ENCODE measurements around the gene IQGAP3. TPM values are rescaled to one million over a fixed set of nuclear protein-coding genes. Genes with fewer than 3 reads are reported as not detected.
A peak's percentile ranks its signal among the peaks of the same experiment; 100 is the strongest.

Gene IQGAP3
- total and polyA plus RNA-seq, 11 donors: 0.09 to 5.1 (median 0.25) TPM

DNA sequence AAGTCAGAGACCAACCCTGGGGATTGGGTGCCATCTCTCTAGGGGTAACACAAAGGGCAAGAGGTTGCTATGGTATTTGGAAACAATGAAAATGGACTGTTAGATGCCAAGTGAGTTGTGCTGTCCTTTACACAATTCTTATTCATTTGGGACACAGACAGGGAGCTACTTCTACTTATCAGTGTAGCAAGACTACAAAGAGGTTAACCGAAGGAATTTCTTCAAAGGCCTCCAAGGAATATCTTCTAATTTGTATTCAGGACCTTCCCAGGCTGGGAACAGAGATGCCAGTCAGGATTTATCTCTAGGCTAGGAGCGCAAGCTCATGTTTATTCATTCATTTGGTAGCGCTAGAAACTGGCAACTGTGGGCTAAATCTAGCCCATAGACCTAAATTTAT lies 21.8 kb upstream of the IQGAP3 start:
- Histone ChIP-seq H3K36me3 (peaks cover 0 to 62% (median 47%) of the 10 kb centered on the region in 9 donors), H3K27ac (no peak overlapping the region), H3K4me3 (no peak overlapping the region), H3K9me3 (no peaks in the 10 kb centered on the region), H3K4me1 (peaks cover 0 to 17% (median 12%) of the 10 kb centered on the region in 12 donors), H3K27me3 (no peaks in the 10 kb centered on the region)
- 76 to 84% (median 80%) methylated on average over 3 of the region's 3 CpGs for WGBS, 4 donors
- no peak for ATAC-seq
- no peak for DNase-seq
- intact Hi-C loops (cut with DNase I): loop anchor here in 4 of 10 donors (5.0 kb wide), 4 partner anchors 87 to 137 kb away; partner anchors contain the start of gene MEF2D (in 1 of the 4)
- TF ChIP-seq POLR2A (IDR thresholded peaks at IDR 0.05): no peak
- TF ChIP-seq, protein P1, sequence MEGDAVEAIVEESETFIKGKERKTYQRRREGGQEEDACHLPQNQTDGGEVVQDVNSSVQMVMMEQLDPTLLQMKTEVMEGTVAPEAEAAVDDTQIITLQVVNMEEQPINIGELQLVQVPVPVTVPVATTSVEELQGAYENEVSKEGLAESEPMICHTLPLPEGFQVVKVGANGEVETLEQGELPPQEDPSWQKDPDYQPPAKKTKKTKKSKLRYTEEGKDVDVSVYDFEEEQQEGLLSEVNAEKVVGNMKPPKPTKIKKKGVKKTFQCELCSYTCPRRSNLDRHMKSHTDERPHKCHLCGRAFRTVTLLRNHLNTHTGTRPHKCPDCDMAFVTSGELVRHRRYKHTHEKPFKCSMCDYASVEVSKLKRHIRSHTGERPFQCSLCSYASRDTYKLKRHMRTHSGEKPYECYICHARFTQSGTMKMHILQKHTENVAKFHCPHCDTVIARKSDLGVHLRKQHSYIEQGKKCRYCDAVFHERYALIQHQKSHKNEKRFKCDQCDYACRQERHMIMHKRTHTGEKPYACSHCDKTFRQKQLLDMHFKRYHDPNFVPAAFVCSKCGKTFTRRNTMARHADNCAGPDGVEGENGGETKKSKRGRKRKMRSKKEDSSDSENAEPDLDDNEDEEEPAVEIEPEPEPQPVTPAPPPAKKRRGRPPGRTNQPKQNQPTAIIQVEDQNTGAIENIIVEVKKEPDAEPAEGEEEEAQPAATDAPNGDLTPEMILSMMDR (IDR thresholded peaks at IDR 0.05): no peak

DNA sequence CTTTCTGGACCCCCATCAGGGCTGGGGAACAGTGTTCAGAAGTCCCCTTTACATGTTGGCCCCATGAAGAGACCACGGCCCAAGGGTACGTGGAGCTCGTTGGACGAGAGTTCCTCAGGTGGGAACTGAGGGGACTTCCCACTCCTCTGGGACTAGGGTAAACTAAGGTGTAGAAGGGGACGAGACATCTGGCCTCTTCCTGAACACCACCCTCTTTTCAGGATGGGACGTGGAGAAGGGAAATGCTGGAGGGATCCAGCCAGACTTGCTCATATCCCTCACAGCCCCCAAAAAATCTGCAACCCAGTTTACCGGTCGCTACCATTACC lies 21.3 kb upstream of the IQGAP3 start:
- Histone ChIP-seq H3K4me1 (peaks cover 0 to 17% (median 12%) of the 10 kb centered on the region in 12 donors), H3K27ac (no peak overlapping the region), H3K36me3 (peaks cover 0 to 57% (median 45%) of the 10 kb centered on the region in 9 donors), H3K4me3 (no peak overlapping the region), H3K27me3 (no peaks in the 10 kb centered on the region), H3K9me3 (no peaks in the 10 kb centered on the region)
- ATAC-seq (no peak), DNase-seq (no peak)
- TF ChIP-seq, protein P1 (IDR thresholded peaks at IDR 0.05): no peak
- no peak for TF ChIP-seq POLR2A (IDR thresholded peaks at IDR 0.05)
- 89 to 92% (median 90%) methylated on average over 8 of the region's 8 CpGs for WGBS, 4 donors
- intact Hi-C loops (cut with DNase I): loop anchor here in 4 of 10 donors (5.0 kb wide), 4 partner anchors 86 to 136 kb away; partner anchors contain the start of gene MEF2D (in 1 of the 4)

DNA sequence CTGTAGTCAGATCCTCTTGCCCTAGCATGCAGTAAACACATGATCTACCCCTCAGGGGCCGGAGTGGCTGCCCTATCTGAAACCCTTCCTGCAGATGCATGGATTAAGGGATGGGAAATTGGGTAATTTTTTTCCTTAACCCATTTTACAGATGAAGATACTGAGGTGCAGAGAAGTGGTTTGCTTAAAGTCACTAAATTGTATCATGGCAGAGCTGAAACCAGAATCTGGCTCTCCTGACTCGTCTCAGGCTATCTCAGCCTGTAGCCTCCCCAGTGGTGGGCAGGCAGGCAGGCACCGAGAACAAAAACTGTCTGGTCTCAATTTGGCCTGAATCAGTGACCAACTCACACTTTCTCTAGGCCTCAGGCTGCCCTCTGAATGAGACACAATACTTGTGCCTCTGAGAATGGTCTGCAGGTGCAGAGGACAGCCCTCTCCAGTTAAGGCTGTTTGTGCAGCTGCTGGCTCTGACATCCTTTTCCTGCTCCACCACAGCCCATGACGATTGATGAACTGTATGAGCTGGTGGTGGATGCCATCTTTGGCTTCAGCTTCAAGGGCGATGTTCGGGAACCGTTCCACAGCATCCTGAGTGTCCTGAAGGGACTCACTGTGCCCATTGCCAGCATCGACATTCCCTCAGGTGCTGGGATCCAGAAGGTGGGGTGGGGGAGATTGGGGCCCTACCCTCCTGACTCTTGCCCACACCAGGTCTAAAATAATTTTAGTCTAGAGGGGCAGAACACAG lies 20.7 kb upstream of the IQGAP3 start:
- no peaks in the 10 kb centered on the region for H3K9me3 ChIP-seq
- TF ChIP-seq POLR2A (IDR thresholded peaks at IDR 0.05): no peak
- TF ChIP-seq, protein P1 (IDR thresholded peaks at IDR 0.05): no peak
- 84 to 89% (median 86%) methylated on average over 4 to 8 of the region's 8 CpGs for WGBS, 4 donors
- no peaks in the 10 kb centered on the region for H3K27me3 ChIP-seq
- DNase-seq: no peak
- H3K4me1 ChIP-seq: peaks cover 0 to 17% (median 12%) of the 10 kb centered on the region in 12 donors
- peak overlapping the region in 1 of 12 donors; percentile 92 for H3K27ac ChIP-seq
- intact Hi-C loops (cut with DNase I): loop anchor here in 4 of 10 donors (5.0 kb wide), 4 partner anchors 86 to 136 kb away; partner anchors contain the start of gene MEF2D (in 1 of the 4)
- no peak for ATAC-seq
- H3K4me3 ChIP-seq: no peak overlapping the region
- H3K36me3 ChIP-seq: peaks cover 0 to 52% (median 40%) of the 10 kb centered on the region in 9 donors

DNA sequence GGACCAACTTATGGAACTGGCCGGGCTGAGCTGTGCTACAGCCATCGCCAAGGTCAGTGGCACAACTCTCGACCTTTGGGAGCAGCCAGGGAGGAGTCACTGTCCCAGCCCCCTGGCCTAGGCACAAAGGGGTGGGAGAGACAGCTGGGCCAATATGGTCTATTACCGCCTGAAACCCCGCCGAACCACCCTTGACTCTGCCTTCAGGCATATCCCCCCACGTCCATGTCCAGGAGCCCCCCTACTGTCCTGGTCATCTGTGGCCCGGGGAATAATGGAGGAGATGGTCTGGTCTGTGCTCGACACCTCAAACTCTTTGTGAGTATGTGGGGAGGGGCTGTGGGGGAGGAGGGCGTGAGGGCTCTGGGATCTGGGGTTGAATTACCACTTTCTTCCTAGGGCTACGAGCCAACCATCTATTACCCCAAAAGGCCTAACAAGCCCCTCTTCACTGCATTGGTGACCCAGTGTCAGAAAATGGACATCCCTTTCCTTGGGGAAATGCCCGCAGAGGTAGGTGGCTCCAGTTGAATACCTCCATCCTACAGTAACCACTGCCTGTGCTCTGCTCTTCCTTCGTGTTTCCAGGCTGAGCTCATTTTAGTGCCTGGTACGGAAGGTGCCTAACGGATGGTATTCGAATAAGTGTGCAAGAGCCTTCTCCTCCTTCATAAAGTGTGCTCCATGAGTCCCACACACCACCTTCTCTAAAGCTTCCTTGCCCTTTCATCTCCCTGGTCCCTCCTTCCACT lies 20.0 kb upstream of the IQGAP3 start:
- peaks cover 0 to 17% (median 12%) of the 10 kb centered on the region in 12 donors for H3K4me1 ChIP-seq
- no peak for DNase-seq
- peaks cover 0 to 44% (median 34%) of the 10 kb centered on the region in 9 donors for H3K36me3 ChIP-seq
- H3K27ac ChIP-seq: peak overlapping the region; percentile 76 to 94 (median 86)
- peak in 1 of 4 donors; percentile 22 for ATAC-seq
- 51 to 57% (median 55%) methylated on average over 15 to 16 of the region's 16 CpGs for WGBS, 4 donors
- TF ChIP-seq POLR2A (IDR thresholded peaks at IDR 0.05): no peak
- TF ChIP-seq, protein P1 (IDR thresholded peaks at IDR 0.05): no peak
- intact Hi-C loops (cut with DNase I): loop anchor here in 4 of 10 donors (5.0 kb wide), 4 partner anchors 85 to 135 kb away; partner anchors contain the start of gene MEF2D (in 1 of the 4)
- peak overlapping the region; percentile 75 to 97 (median 89) for H3K4me3 ChIP-seq
- no peaks in the 10 kb centered on the region for H3K27me3 ChIP-seq
- H3K9me3 ChIP-seq: no peaks in the 10 kb centered on the region
